Left renal cortex interstitium (tissue), 4 donors: ENCODE data around the gene NGLY1. TPM values are rescaled to one million over a fixed set of nuclear protein-coding genes. Genes with fewer than 3 reads are reported as not detected.

Experiments used
- DNase-seq, 4 donors: peaks; one replicate each; pipeline ENCODE4 v3.0.0-alpha.2; 2013; ENCODE audit warnings: low read depth in 4 of 4, low spot score in 2 of 4, missing footprints in 1 of 4
- polyA plus RNA-seq, 4 donors: library from polyadenylated mRNA; unstranded; fragments of 120-200 nt; gene quantifications; one replicate each; pipeline ENCODE4 v1.2.1, GENCODE V29; 2013; ENCODE audit not compliant: insufficient read length in 4 of 4

The NGLY1 gene
- polyA plus RNA-seq, 4 donors: 35.1 to 42.9 (median 39.0) TPM

- DNase-seq: no peak
Measured at GRCh38 chr3:25713341-25713985, 69.8 kb downstream of the NGLY1 start.

GRCh38 chr3:25711090-25711489 is 72.2 kb downstream of the NGLY1 start:
- DNase-seq: no peak

GRCh38 chr3:25708036-25708435 is 75.2 kb downstream of the NGLY1 start:
- DNase-seq: no peak

GRCh38 chr3:25707268-25707926 is 75.8 kb downstream of the NGLY1 start:
- no peak for DNase-seq

- DNase-seq: no peak
Measured at GRCh38 chr3:25706213-25706612, 77.0 kb downstream of the NGLY1 start.

DNA sequence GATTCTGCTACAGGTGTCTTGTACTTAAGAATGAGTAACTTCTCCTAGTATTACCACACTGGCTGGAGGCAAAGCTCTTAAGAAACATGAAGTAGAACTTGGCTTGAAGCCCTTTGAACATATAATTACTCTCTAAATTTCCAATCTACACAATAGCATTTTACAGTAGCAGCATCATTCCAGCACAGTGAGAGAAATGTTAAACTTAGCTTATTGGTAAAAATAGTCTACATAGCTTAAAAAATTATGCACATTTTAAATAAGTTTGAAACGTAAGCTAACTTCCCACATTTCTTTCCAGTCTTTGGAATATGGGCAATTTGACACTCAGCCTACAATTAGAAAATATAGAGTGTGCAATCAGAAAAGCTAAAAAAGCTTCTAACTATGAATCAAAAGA is 85.7 kb downstream of the NGLY1 start:
- no peak for DNase-seq

- no peak for DNase-seq
Measured at GRCh38 chr3:25695731-25696420, 87.4 kb downstream of the NGLY1 start.

GRCh38 chr3:25693238-25693637 is 90.0 kb downstream of the NGLY1 start:
- no peak for DNase-seq

DNA sequence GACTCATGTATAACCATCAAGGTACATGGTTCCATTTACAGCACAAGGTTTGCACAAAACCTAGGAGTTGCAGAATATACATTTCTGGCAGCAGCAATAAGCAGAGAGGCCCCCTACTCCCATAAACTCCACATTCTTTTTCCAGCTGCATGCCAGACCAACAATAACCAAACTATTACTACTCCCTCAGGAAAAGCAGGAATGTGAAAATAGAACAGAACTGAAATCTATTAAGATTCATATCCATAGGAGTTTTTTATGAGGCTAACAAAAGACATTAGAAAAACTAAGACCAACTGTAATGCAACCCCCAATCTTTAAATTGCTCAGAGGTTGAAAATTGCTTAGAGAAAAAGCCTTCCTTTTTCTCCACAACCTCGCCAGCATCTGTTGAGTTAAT is 90.9 kb downstream of the NGLY1 start:
- peak in 1 of 4 donors; percentile 12 for DNase-seq

DNA sequence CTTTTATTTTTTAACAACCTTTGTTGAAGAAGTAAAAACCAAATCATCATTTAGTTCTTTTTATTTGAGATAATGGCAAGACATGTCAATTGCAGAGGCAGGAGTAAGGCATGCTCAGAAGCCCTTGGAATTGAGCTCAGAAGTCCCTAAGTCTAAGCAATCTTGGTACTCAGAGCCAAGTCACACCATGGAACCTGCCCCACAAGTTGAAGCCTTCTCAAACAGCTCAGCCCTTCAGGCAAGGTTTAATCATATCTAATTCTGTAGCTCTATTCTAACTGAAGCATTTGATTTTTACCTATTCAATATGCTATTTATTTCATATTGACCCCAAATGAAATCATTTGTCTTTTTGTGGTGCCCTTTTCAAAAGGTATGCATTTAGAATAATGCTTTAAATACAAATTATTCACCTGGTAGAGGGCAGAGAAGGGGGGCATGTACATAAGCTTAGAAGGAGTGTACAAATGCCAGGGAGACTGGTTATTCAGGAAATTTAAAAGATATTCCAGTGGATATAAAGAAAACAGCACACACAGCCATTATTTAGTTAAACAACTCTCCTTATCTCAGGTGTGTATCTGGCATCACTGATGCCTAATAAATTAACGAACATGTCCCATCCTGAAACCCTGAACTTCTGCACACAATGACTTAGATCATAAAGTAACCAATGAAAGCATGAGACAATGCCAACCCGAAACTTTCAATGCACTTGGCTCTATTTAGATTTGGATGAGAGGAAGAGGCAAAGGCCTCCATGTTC is 92.3 kb downstream of the NGLY1 start:
- no peak for DNase-seq

DNA sequence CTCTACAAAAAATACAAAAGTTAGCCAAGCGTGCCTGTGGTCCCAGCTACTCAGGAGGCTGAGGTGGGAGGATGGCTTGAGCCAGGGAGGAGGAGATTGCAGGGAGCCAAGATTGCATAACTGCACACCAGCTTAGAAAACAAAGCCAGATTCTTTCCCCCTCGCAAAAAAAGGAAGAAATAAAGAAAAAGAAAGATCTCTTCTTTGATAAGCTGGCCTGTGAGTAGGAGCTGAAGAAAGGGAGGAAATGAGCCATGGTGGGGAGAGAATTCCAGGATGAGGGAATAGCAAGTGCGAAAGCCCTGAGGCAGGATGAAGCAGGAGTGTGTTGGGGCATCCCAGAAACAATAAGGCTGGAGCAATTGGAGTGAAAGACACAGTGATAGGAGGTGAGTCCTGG is 94.0 kb downstream of the NGLY1 start:
- DNase-seq: no peak

DNA sequence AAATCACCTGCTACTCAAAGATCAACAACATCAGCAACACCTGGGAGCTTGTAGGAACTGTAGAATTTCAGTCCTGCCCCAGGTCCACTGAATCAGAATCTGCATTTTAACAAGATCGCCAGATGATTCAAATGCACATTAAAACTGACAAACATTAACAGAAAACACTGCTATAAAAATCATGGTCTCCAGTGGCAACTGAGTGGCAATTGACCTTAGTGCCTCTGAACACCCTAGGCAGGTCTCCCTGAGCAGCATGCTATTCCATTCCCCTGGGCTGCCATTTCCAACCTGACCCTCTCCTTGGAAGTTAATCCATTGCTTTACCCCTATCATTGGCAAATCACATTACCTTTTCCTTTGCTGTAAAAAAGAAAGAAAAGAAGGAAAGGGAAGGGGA is 95.5 kb downstream of the NGLY1 start:
- no peak for DNase-seq

DNA sequence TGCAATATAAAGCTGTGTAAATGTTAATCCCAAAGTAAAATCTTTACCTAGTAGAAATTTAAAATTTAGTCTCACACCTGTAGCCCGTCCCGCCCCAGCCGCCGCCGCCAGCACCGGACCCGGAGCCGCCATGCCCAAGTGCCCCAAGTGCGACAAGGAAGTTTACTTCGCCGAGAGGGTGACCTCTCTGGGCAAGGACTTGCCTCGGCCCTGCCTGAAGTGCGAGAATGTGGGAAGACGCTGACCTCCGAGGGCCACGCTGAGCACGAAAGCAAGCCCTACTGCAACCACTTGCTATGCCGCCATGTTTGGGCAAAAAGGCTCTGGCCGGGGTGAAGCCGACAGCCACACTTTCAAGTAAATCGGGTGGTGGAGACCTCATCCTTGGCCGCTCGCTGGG is 96.5 kb downstream of the NGLY1 start:
- DNase-seq: no peak

- no peak for DNase-seq
Measured at GRCh38 chr3:25683882-25684281, 99.4 kb downstream of the NGLY1 start.

- DNase-seq: no peak
Measured at GRCh38 chr3:25683410-25683809, 99.8 kb downstream of the NGLY1 start.

- DNase-seq: no peak
Measured at GRCh38 chr3:25679642-25680302, 103.5 kb downstream of the NGLY1 start.

GRCh38 chr3:25679166-25679565 is 104.1 kb downstream of the NGLY1 start:
- no peak for DNase-seq

DNA sequence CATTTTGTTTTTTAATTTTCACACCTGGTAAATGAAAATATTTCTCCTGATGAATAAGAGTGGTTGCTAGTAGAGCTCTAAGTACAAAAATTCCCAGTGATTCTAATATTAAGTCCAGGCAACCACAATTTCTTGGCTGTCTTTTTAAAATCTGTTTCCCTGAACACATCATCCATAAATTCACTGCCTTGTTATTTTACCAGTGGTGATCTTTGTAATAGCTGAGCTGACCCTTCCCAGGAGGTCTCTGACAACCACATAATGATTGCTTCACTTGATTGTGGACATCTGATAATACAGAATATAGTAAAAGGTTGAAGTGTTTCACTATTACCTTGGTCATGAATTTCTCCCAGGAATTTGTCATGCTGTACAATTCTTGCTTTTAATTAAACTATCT is 104.7 kb downstream of the NGLY1 start:
- DNase-seq: no peak

GRCh38 chr3:25677121-25677520 is 106.1 kb downstream of the NGLY1 start:
- DNase-seq: no peak

DNA sequence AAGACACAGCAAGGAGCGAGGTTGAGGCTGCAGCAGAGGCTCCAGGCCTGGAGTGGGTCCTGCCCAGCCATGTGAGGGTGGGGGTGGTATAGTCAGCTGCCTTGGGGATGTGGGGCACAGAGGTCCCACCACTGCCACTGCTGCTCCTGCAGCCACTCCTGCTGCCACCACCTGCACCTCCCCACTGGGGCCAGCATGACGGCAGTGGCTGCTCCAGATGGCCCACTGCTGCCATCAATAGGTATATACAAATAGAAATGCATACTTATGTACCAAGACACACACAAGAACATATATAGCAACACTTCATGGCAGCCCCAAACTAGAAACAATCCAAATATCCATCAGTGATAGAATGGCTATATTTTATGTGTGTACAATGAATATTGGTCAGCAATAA is 108.6 kb downstream of the NGLY1 start:
- no peak for DNase-seq
